Peyer's patch (tissue), 4 donors: ENCODE data around the gene DRGX.

Experiments used
- POLR2A ChIP-seq, 2 donors: fragments of 450-650 bp; IDR thresholded peaks; one replicate each; pipeline ENCODE4 v1.5.1; 2017; ENCODE audit warnings: antibody characterized with exemption in 2 of 2, mild to moderate bottlenecking in 2 of 2, moderate library complexity in 2 of 2
- TF ChIP-seq, protein P1 (sequence below), 6 experiments: fragments of 450-650 bp in 4 of 6; fragments of 200-600 bp in 2 of 6; sonication (generic) in 1 of 6; IDR thresholded peaks; one replicate each; pipeline ENCODE4 v1.5.1; 2017 to 2019; ENCODE audit warnings: antibody characterized with exemption in 6 of 6, mild to moderate bottlenecking in 3 of 6, moderate library complexity in 1 of 6

- TF ChIP-seq, protein P1, sequence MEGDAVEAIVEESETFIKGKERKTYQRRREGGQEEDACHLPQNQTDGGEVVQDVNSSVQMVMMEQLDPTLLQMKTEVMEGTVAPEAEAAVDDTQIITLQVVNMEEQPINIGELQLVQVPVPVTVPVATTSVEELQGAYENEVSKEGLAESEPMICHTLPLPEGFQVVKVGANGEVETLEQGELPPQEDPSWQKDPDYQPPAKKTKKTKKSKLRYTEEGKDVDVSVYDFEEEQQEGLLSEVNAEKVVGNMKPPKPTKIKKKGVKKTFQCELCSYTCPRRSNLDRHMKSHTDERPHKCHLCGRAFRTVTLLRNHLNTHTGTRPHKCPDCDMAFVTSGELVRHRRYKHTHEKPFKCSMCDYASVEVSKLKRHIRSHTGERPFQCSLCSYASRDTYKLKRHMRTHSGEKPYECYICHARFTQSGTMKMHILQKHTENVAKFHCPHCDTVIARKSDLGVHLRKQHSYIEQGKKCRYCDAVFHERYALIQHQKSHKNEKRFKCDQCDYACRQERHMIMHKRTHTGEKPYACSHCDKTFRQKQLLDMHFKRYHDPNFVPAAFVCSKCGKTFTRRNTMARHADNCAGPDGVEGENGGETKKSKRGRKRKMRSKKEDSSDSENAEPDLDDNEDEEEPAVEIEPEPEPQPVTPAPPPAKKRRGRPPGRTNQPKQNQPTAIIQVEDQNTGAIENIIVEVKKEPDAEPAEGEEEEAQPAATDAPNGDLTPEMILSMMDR (IDR thresholded peaks at IDR 0.05) = no peak
- TF ChIP-seq POLR2A (IDR thresholded peaks at IDR 0.05) = no peak
Measured at GRCh38 chr10:49364747-49365146, 31.1 kb downstream of the DRGX start.
